HCT116 (cell line): ENCODE measurements around the gene DCP1B. TPM values are rescaled to one million over a fixed set of nuclear protein-coding genes. Genes with fewer than 3 reads are reported as not detected.

ENCODE experiments used
- ATAC-seq: fragments of 200-7000 bp; cut with Tn5 transposase; 2 replicates; pipeline ENCODE4 v1.9.1; 2020; ENCODE audit warnings: mild to moderate bottlenecking, moderate library complexity
- BruUV-seq: library from RNA; stranded (reverse); fragments of 400-500 nt; replicated peaks from 2 replicates; lab custom pipeline; 2021; lab: Mats Ljungman, UMichigan
- CTCF ChIA-PET: fragments of 300-600 bp; sonication (Branson Sonifier 250); formaldehyde crosslinking; loops from one replicate; lab custom pipeline; 2021; ENCODE audit warnings: antibody characterized with exemption; lab: Charles Lee
- POLR2A ChIA-PET: fragments of 300-600, 350-600 bp; sonication (Branson Sonifier 250); formaldehyde crosslinking; loops from one replicate; lab custom pipeline; 2021; ENCODE audit warnings: antibody characterized with exemption; lab: Charles Lee
- RAD21 ChIA-PET, 2 experiments: fragments of 300-600 bp; sonication (Branson Sonifier 250); formaldehyde crosslinking; loops; one replicate each; lab custom pipeline; 2023; ENCODE audit warnings: low total read pairs in 2 of 2; ENCODE audit not compliant: uncharacterized antibody in 2 of 2, unreplicated experiment in 2 of 2, low non-redundant PET in 1 of 2; lab: Charles Lee
- DNase-seq: peaks from one replicate; pipeline ENCODE4 v3.0.0-alpha.2; 2010; ENCODE audit warnings: low read depth, low spot score
- H2AFZ ChIP-seq: fragments of 200-600 bp; shearing (Covaris generic), sonication (generic); 2 replicates; pipeline ENCODE4 v1.6.1; 2017; ENCODE audit warnings: low read depth, mixed run types, mixed read lengths, antibody characterized with exemption, low read length; ENCODE audit not compliant: poor library complexity, severe bottlenecking
- H3K27ac ChIP-seq: 2 replicates; pipeline ENCODE4 v1.5.1; 2012; ENCODE audit warnings: low read depth, low read length
- H3K27me3 ChIP-seq: fragments of 200-600 bp; sonication (generic); 2 replicates; pipeline ENCODE4 v1.6.1; 2016; ENCODE audit warnings: mixed run types, low read length, mixed read lengths; ENCODE audit not compliant: insufficient read depth
- H3K36me3 ChIP-seq, 2 experiments: fragments of 200-500 bp in 1 of 2; fragments of 200-600 bp in 1 of 2; sonication (Bioruptor generic) in 1 of 2; sonication (generic) in 1 of 2; 2 replicates each; pipeline versions ENCODE4 v1.5.1 to v1.6.1; 2014 to 2016; ENCODE audit warnings: low read length in 2 of 2, inconsistent platforms in 1 of 2, mixed read lengths in 1 of 2, mixed run types in 1 of 2; ENCODE audit not compliant: insufficient read depth in 2 of 2, control insufficient read depth in 1 of 2
- H3K4me1 ChIP-seq, 2 experiments: fragments of 200-600 bp in 1 of 2; sonication (generic) in 1 of 2; 2 replicates each; pipeline versions ENCODE4 v1.5.1 to v1.6.1; 2012 to 2017; ENCODE audit warnings: low read length in 2 of 2, inconsistent platforms in 1 of 2, mild to moderate bottlenecking in 1 of 2, mixed read lengths in 1 of 2, mixed run types in 1 of 2, moderate library complexity in 1 of 2; ENCODE audit not compliant: insufficient read depth in 2 of 2, control insufficient read depth in 1 of 2
- H3K4me2 ChIP-seq: fragments of 200-600 bp; sonication (generic); 2 replicates; pipeline ENCODE4 v1.6.1; 2017; ENCODE audit warnings: mixed run types, low read length, mixed read lengths
- H3K4me3 ChIP-seq, 2 experiments: fragments of 200-600 bp in 1 of 2; sonication (generic) in 1 of 2; replicated peaks in 1 of 2; 2 replicates each; pipeline ENCODE4 v1.5.1; 2011 to 2016; ENCODE audit warnings: low read length in 2 of 2, control low read depth in 1 of 2, low read depth in 1 of 2, mild to moderate bottlenecking in 1 of 2, mixed read lengths in 1 of 2, mixed run types in 1 of 2
- H3K79me2 ChIP-seq: fragments of 200-600 bp; sonication (generic); 2 replicates; pipeline ENCODE4 v1.6.1; 2017; ENCODE audit warnings: mild to moderate bottlenecking, mixed run types, low read length, moderate library complexity, mixed read lengths; ENCODE audit not compliant: insufficient read depth
- H3K9ac ChIP-seq: fragments of 200-600 bp; sonication (generic); 2 replicates; pipeline ENCODE4 v1.6.1; 2016; ENCODE audit warnings: low read length, mixed read lengths
- H3K9me2 ChIP-seq: fragments of 200-600 bp; sonication (generic), shearing (Covaris generic); 2 replicates; pipeline ENCODE4 v1.6.1; 2017; ENCODE audit warnings: mixed run types, mild to moderate bottlenecking, moderate library complexity; ENCODE audit not compliant: insufficient read depth
- H3K9me3 ChIP-seq, 2 experiments: fragments of 200-500 bp in 1 of 2; fragments of 200-600 bp in 1 of 2; sonication (Bioruptor generic) in 1 of 2; sonication (generic) in 1 of 2; 2 replicates each; pipeline ENCODE4 v1.6.1; 2014 to 2017; ENCODE audit warnings: low read length in 2 of 2, mixed read lengths in 2 of 2, inconsistent platforms in 1 of 2, low read depth in 1 of 2, mild to moderate bottlenecking in 1 of 2, mixed run types in 1 of 2, moderate library complexity in 1 of 2; ENCODE audit not compliant: control insufficient read depth in 1 of 2, insufficient read depth in 1 of 2
- H4K20me1 ChIP-seq: fragments of 200-600 bp; sonication (generic), shearing (Covaris generic); 2 replicates; pipeline ENCODE4 v1.6.1; 2017; ENCODE audit warnings: mixed run types, mild to moderate bottlenecking, moderate library complexity; ENCODE audit not compliant: insufficient read depth
- ATF3 ChIP-seq: IDR thresholded peaks from 2 replicates; pipeline ENCODE4 v1.6.1; 2012
- CBX3 ChIP-seq: IDR thresholded peaks from 2 replicates; pipeline ENCODE4 v1.6.1; 2012; ENCODE audit warnings: low read depth
- ELF1 ChIP-seq: IDR thresholded peaks from 2 replicates; pipeline ENCODE4 v1.6.1; 2012; ENCODE audit warnings: low read depth, borderline replicate concordance
- EZH2phosphoT487 ChIP-seq: fragments of 200-600 bp; IDR thresholded peaks from 2 replicates; pipeline ENCODE4 v1.6.1; 2018; ENCODE audit warnings: antibody characterized with exemption, borderline replicate concordance
- POLR2A ChIP-seq: IDR thresholded peaks from 2 replicates; pipeline ENCODE4 v1.7.0; 2011; ENCODE audit warnings: borderline replicate concordance; ENCODE audit not compliant: insufficient read depth, insufficient read length; ENCODE audit errors: extremely low read depth
- POLR2AphosphoS5 ChIP-seq: IDR thresholded peaks from 2 replicates; pipeline ENCODE4 v1.6.1; 2011; ENCODE audit warnings: mild to moderate bottlenecking, low read depth, low read length, moderate library complexity
- RAD21 ChIP-seq: IDR thresholded peaks from 2 replicates; pipeline ENCODE4 v1.6.1; 2012; ENCODE audit warnings: low read depth, mild to moderate bottlenecking
- SIN3A ChIP-seq: IDR thresholded peaks from 2 replicates; pipeline ENCODE4 v1.6.1; 2012; ENCODE audit warnings: low read depth
- TCF7L2 ChIP-seq: IDR thresholded peaks from 2 replicates; pipeline ENCODE4 v1.7.0; 2011; ENCODE audit warnings: borderline replicate concordance, inconsistent platforms; ENCODE audit not compliant: insufficient read depth, insufficient read length; ENCODE audit errors: extremely low read depth
- YY1 ChIP-seq: IDR thresholded peaks from 2 replicates; pipeline ENCODE4 v1.6.1; 2011; ENCODE audit warnings: low read length, low read depth, moderate library complexity, mild to moderate bottlenecking; ENCODE audit not compliant: insufficient replicate concordance; ENCODE audit errors: extremely low read depth
- ZFX ChIP-seq: fragments of 450-650 bp; IDR thresholded peaks from 2 replicates; pipeline ENCODE4 v1.6.1; 2017
- ZNF274 ChIP-seq: fragments of 200-500 bp; sonication (Bioruptor generic); IDR thresholded peaks from 2 replicates; pipeline ENCODE4 v1.6.1; 2014; ENCODE audit warnings: mild to moderate bottlenecking, low read depth, low read length, inconsistent platforms
- intact Hi-C: fragments of 100-400 bp; cut with micrococcal nuclease; formaldehyde crosslinking; loops from 2 replicates; pipeline ENCODE4 v1.10.0; 2022
- total RNA-seq: library from RNA; stranded (reverse); gene quantifications from one replicate; pipeline ENCODE4 v1.2.1, GENCODE V29; 2021; ENCODE audit not compliant: unreplicated experiment
- TF ChIP-seq, protein P1 (sequence below): IDR thresholded peaks from 2 replicates; pipeline ENCODE4 v1.6.1; 2012; ENCODE audit warnings: low read depth
- TF ChIP-seq, protein P2 (sequence below): IDR thresholded peaks from 2 replicates; pipeline ENCODE4 v1.6.1; 2011; ENCODE audit warnings: mild to moderate bottlenecking, low read length, moderate library complexity; ENCODE audit not compliant: insufficient replicate concordance; ENCODE audit errors: extremely low read depth

DCP1B gene
- total RNA-seq, 1 experiment from 2014 or later, result 13.8 TPM

DNA sequence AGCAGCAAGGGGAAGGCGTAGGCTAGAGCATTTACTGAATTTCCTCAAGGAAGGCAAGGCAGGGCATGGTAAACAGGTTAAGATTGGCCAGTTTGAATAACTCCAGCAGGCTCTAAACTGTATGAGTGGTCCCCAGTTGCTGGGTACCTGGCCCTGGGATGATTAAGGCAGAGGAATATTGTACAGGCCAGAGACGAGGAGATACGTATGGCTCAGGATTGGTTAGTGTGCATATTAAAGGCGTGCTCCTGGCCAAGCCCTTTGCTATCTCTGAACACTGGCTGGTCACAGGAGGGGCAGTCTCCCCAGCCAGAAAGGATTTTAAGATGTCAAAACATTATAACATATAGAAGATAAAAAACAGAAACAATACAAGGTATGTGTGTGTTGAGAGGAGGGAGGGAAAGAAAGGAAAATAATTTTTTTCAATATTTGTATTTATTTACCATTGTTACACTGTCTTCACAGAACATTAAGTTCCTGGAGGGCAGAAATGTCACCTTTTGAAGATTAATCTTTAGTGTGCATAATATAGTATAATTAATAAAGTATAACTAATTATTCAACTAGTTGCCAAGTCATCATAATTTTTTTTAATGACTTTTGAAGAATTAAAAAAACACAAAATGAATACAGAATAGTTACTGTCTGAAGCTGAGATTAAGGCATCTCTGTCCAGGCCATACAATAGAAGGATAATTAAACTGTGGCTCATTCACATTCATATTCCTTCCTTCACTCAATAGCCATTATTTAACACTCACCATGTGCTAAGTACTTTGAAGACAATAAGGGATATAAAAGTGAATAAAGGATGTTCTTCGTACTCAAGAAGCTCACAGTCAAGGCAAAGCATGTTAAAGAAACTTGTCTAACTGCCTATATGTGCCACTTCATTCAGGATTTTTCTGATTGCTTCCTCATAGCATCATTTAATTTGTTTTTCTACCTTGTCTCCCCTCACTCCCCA, 41.9 kb downstream of the DCP1B start (continued):
- TF ChIP-seq SIN3A, result no peak
- TF ChIP-seq POLR2AphosphoS5, result no peak
- TF ChIP-seq ZNF274, result no peak

DNA sequence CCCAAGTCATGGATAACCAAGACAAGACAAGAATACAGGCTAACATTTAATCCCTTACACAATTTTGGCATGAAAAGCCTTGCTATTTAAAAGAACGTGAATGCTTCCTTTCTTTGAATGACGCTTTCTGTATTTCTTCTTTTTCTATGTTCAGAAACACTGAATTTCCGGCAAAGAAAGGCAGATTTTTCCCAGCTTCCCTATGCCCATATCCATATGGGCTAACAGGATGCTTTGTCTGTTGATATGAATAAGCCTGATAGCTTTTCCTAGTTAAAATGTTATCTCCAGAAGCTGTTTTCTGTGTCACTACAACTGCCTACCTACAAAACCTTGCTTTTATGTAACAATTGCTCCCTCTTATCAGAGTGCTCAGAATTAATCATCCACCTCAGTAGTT, 47.5 kb downstream of the DCP1B start:
- no peaks in the 10 kb centered on the region for H3K9me2 ChIP-seq
- H4K20me1 ChIP-seq, result no peaks in the 10 kb centered on the region
- no peaks in the 10 kb centered on the region for H3K4me1 ChIP-seq
- no peaks in the 10 kb centered on the region for H3K79me2 ChIP-seq
- no peak overlapping the region for H2AFZ ChIP-seq
- no peaks in the 10 kb centered on the region for H3K9me3 ChIP-seq
- ATAC-seq, result no peak
- H3K4me2 ChIP-seq, result no peak overlapping the region
- peaks cover 0 to 11% of the 10 kb centered on the region in 2 experiments; a peak in 2 of 4 replicates for H3K36me3 ChIP-seq
- no peaks in the 10 kb centered on the region for H3K27me3 ChIP-seq
- RAD21 ChIA-PET, result no interaction called here
- CTCF ChIA-PET, result interaction anchor here (1.9 kb wide), 1 partner anchor 17 kb away, joined by 8 read pairs; no protein-coding TSS in a partner anchor
- no TSS peak for BruUV-seq
- POLR2A ChIA-PET, result no interaction called here
- intact Hi-C loops, result no loop called here
- H3K4me3 ChIP-seq, result no peak overlapping the region
- no peak overlapping the region for H3K27ac ChIP-seq
- H3K9ac ChIP-seq, result no peak overlapping the region
- TF ChIP-seq, protein P1, sequence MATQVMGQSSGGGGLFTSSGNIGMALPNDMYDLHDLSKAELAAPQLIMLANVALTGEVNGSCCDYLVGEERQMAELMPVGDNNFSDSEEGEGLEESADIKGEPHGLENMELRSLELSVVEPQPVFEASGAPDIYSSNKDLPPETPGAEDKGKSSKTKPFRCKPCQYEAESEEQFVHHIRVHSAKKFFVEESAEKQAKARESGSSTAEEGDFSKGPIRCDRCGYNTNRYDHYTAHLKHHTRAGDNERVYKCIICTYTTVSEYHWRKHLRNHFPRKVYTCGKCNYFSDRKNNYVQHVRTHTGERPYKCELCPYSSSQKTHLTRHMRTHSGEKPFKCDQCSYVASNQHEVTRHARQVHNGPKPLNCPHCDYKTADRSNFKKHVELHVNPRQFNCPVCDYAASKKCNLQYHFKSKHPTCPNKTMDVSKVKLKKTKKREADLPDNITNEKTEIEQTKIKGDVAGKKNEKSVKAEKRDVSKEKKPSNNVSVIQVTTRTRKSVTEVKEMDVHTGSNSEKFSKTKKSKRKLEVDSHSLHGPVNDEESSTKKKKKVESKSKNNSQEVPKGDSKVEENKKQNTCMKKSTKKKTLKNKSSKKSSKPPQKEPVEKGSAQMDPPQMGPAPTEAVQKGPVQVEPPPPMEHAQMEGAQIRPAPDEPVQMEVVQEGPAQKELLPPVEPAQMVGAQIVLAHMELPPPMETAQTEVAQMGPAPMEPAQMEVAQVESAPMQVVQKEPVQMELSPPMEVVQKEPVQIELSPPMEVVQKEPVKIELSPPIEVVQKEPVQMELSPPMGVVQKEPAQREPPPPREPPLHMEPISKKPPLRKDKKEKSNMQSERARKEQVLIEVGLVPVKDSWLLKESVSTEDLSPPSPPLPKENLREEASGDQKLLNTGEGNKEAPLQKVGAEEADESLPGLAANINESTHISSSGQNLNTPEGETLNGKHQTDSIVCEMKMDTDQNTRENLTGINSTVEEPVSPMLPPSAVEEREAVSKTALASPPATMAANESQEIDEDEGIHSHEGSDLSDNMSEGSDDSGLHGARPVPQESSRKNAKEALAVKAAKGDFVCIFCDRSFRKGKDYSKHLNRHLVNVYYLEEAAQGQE, result no peak
- no peak for TF ChIP-seq ELF1
- no peak for TF ChIP-seq ATF3
- TF ChIP-seq RAD21, result no peak
- no peak for TF ChIP-seq TCF7L2
- no peak for TF ChIP-seq EZH2phosphoT487
- TF ChIP-seq, protein P2, sequence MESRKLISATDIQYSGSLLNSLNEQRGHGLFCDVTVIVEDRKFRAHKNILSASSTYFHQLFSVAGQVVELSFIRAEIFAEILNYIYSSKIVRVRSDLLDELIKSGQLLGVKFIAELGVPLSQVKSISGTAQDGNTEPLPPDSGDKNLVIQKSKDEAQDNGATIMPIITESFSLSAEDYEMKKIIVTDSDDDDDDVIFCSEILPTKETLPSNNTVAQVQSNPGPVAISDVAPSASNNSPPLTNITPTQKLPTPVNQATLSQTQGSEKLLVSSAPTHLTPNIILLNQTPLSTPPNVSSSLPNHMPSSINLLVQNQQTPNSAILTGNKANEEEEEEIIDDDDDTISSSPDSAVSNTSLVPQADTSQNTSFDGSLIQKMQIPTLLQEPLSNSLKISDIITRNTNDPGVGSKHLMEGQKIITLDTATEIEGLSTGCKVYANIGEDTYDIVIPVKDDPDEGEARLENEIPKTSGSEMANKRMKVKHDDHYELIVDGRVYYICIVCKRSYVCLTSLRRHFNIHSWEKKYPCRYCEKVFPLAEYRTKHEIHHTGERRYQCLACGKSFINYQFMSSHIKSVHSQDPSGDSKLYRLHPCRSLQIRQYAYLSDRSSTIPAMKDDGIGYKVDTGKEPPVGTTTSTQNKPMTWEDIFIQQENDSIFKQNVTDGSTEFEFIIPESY, result no peak
- TF ChIP-seq ZFX, result no peak
- TF ChIP-seq CBX3, result no peak
- TF ChIP-seq YY1, result no peak
- TF ChIP-seq POLR2A, result no peak
- no peak for DNase-seq
